IMR-90 (cell line): ENCODE measurements around the gene CLOCK. TPM values are rescaled to one million over a fixed set of nuclear protein-coding genes. Genes with fewer than 3 reads are reported as not detected.

Source experiments
- ATAC-seq: fragments of 200-7000 bp; cut with Tn5 transposase; 2 replicates; pipeline ENCODE4 v1.9.1; 2020; ENCODE audit warnings: low read depth, mild to moderate bottlenecking, moderate library complexity
- BruUV-seq: library from RNA; stranded (reverse); fragments of 400-500 nt; replicated peaks from 2 replicates; lab custom pipeline; 2021; lab: Mats Ljungman, UMichigan
- CTCF ChIA-PET: fragments of 300-600 bp; formaldehyde crosslinking; extraction: SDS; loops from one replicate; lab custom pipeline; 2021; ENCODE audit warnings: antibody characterized with exemption; lab: Yijun Ruan, JAX
- POLR2A ChIA-PET: fragments of 300-600 bp; sonication (Branson Sonifier 250); formaldehyde crosslinking; loops from one replicate; lab custom pipeline; 2022; ENCODE audit warnings: antibody characterized with exemption; ENCODE audit not compliant: unreplicated experiment; lab: Charles Lee
- DNase-seq: peaks from one replicate; pipeline ENCODE4 v3.0.0; 2013
- H2AFZ ChIP-seq: replicated peaks from 2 replicates; pipeline ENCODE3; 2013; ENCODE audit warnings: low read length, mild to moderate bottlenecking; ENCODE audit not compliant: poor library complexity
- H2AK5ac ChIP-seq: 2 replicates; pipeline ENCODE4 v1.6.1; 2013; ENCODE audit warnings: low read depth, low read length, inconsistent platforms
- H2AK9ac ChIP-seq: replicated peaks from 2 replicates; pipeline ENCODE3; 2013; ENCODE audit warnings: mild to moderate bottlenecking, low read depth, low read length, moderate library complexity; ENCODE audit not compliant: poor library complexity
- H2BK120ac ChIP-seq: 2 replicates; pipeline ENCODE4 v1.6.1; 2013; ENCODE audit warnings: low read depth, low read length, inconsistent platforms
- H2BK15ac ChIP-seq: 3 replicates; pipeline ENCODE4 v1.6.1; 2013; ENCODE audit warnings: low read depth, low read length, inconsistent platforms
- H2BK20ac ChIP-seq: 2 replicates; pipeline ENCODE4 v1.6.1; 2013; ENCODE audit warnings: low read depth, mild to moderate bottlenecking, inconsistent platforms, low read length, moderate library complexity
- H2BK5ac ChIP-seq: 2 replicates; pipeline ENCODE4 v1.6.1; 2013; ENCODE audit warnings: mild to moderate bottlenecking, low read depth, low read length, inconsistent platforms; ENCODE audit not compliant: poor library complexity, severe bottlenecking
- H3K14ac ChIP-seq: replicated peaks from 2 replicates; pipeline ENCODE4 v1.6.1; 2013; ENCODE audit warnings: low read depth, low read length, inconsistent platforms
- H3K18ac ChIP-seq: 2 replicates; pipeline ENCODE4 v1.6.1; 2013; ENCODE audit warnings: low read depth, low read length, control low read depth
- H3K23ac ChIP-seq: 2 replicates; pipeline ENCODE4 v1.6.1; 2013; ENCODE audit warnings: low read depth, low read length, inconsistent platforms
- H3K27ac ChIP-seq: 2 replicates; pipeline ENCODE4 v1.5.1; 2013; ENCODE audit warnings: mild to moderate bottlenecking, control low read depth, low read length; ENCODE audit not compliant: insufficient read depth
- H3K27me3 ChIP-seq: 2 replicates; pipeline ENCODE4 v1.6.1; 2013; ENCODE audit warnings: low read length; ENCODE audit not compliant: control insufficient read depth, insufficient read depth
- H3K36me3 ChIP-seq: 2 replicates; pipeline ENCODE4 v1.6.1; 2013; ENCODE audit warnings: low read length, mixed read lengths; ENCODE audit not compliant: control insufficient read depth, insufficient read depth
- H3K4ac ChIP-seq: 2 replicates; pipeline ENCODE4 v1.6.1; 2013; ENCODE audit warnings: low read depth, low read length, inconsistent platforms
- H3K4me1 ChIP-seq: 2 replicates; pipeline ENCODE4 v1.6.1; 2013; ENCODE audit warnings: low read length, mixed read lengths; ENCODE audit not compliant: control insufficient read depth, insufficient read depth
- H3K4me2 ChIP-seq: 2 replicates; pipeline ENCODE4 v1.6.1; 2013; ENCODE audit warnings: low read depth, mild to moderate bottlenecking, control low read depth, low read length, moderate library complexity
- H3K4me3 ChIP-seq: 2 replicates; pipeline ENCODE4 v1.5.1; 2013; ENCODE audit warnings: low read depth, mild to moderate bottlenecking, control low read depth, low read length, moderate library complexity; ENCODE audit not compliant: insufficient read depth
- H3K56ac ChIP-seq: 2 replicates; pipeline ENCODE4 v1.6.1; 2013; ENCODE audit warnings: low read length, inconsistent platforms; ENCODE audit not compliant: insufficient read depth; ENCODE audit errors: extremely low read depth
- H3K79me1 ChIP-seq, 2 experiments: 2 replicates each; pipeline ENCODE4 v1.6.1; 2013; ENCODE audit warnings: low read length in 2 of 2, inconsistent platforms in 1 of 2, low read depth in 1 of 2
- H3K9ac ChIP-seq: 2 replicates; pipeline ENCODE4 v1.6.1; 2013; ENCODE audit warnings: low read depth, low read length, control low read depth
- H3K9me1 ChIP-seq: 2 replicates; pipeline ENCODE4 v1.6.1; 2013; ENCODE audit warnings: low read length, inconsistent platforms; ENCODE audit not compliant: insufficient read depth
- H3K9me3 ChIP-seq: 2 replicates; pipeline ENCODE4 v1.6.1; 2013; ENCODE audit warnings: low read length; ENCODE audit not compliant: control insufficient read depth, insufficient read depth
- H4K20me1 ChIP-seq: 2 replicates; pipeline ENCODE4 v1.6.1; 2013; ENCODE audit warnings: low read length, inconsistent platforms; ENCODE audit not compliant: insufficient read depth
- H4K5ac ChIP-seq: 2 replicates; pipeline ENCODE4 v1.6.1; 2013; ENCODE audit warnings: mild to moderate bottlenecking, low read depth, low read length, control low read depth
- H4K8ac ChIP-seq, 2 experiments: 2 replicates each; pipeline ENCODE4 v1.6.1; 2013; ENCODE audit warnings: low read depth in 2 of 2, low read length in 2 of 2, control low read depth in 1 of 2, inconsistent platforms in 1 of 2
- H4K91ac ChIP-seq: 2 replicates; pipeline ENCODE4 v1.6.1; 2013; ENCODE audit warnings: low read depth, low read length, inconsistent platforms; ENCODE audit not compliant: insufficient read depth
- FOS ChIP-seq: fragments of 150-350 bp; IDR thresholded peaks from 2 replicates; pipeline ENCODE4 v1.6.1; 2016; ENCODE audit warnings: low read depth, low read length
- RAD21 ChIP-seq: IDR thresholded peaks from 2 replicates; pipeline ENCODE4 v1.6.1; 2012; ENCODE audit warnings: low read length, improper control_type of control experiment
- RCOR1 ChIP-seq: IDR thresholded peaks from 2 replicates; pipeline ENCODE4 v1.6.1; 2012; ENCODE audit warnings: mild to moderate bottlenecking, low read length, improper control_type of control experiment; ENCODE audit not compliant: insufficient replicate concordance
- SMC3 ChIP-seq: fragments of 150-350 bp; IDR thresholded peaks from 2 replicates; pipeline ENCODE4 v1.6.1; 2016; ENCODE audit warnings: low read depth, mild to moderate bottlenecking, antibody characterized with exemption, low read length, moderate library complexity
- dilution Hi-C: fragments of 300-500 bp; cut with HindIII; formaldehyde crosslinking; loops from one replicate; pipeline ENCODE4 v1.14.3; 2018; ENCODE audit warnings: low sequenced_read_pairs; ENCODE audit not compliant: unreplicated experiment
- in situ Hi-C: fragments of 300-500 bp; cut with MboI; formaldehyde crosslinking; loops from 3 replicates; pipeline ENCODE4 v1.14.3; 2019; ENCODE audit warnings: low sequenced_read_pairs, inconsistent platforms, mixed read lengths
- intact Hi-C: fragments of 100-400 bp; cut with micrococcal nuclease; formaldehyde crosslinking; loops from 2 replicates; pipeline ENCODE4 v1.10.0; 2022
- polyA plus RNA-seq, 3 experiments: library from polyadenylated mRNA; depleted of rRNA; stranded (reverse); fragments of >200 nt; gene quantifications; 2 replicates each; pipeline ENCODE4 v1.2.3, GENCODE V29; 2012; ENCODE audit warnings: low replicate concordance in 1 of 3
- total RNA-seq: library from RNA; depleted of rRNA; stranded (reverse); fragments of >200 nt; gene quantifications from 2 replicates; pipeline ENCODE4 v1.2.3, GENCODE V29; 2012

The CLOCK gene
- total and polyA plus RNA-seq, 2 of the 4 experiments (the other 2 are of a cell fraction) = 7.3 to 53.4 TPM

- H3K79me1 ChIP-seq = no peaks in the 10 kb centered on the region
- H3K9me3 ChIP-seq = no peaks in the 10 kb centered on the region
- no peak overlapping the region for H4K91ac ChIP-seq
- no peak overlapping the region for H2BK15ac ChIP-seq
- ChIA-PET CTCF (interaction anchor here (0.6 kb wide), 1 partner anchor 27 kb away, joined by 3 read pairs; no protein-coding TSS in a partner anchor), POLR2A (no interaction called here)
- in situ Hi-C loops (no loop called here), intact Hi-C loops (no loop called here), dilution Hi-C loops (no loop called here)
- H3K4me1 ChIP-seq = peaks cover 4% of the 10 kb centered on the region; the same call in 1 of the 2 replicates
- H4K20me1 ChIP-seq = no peaks in the 10 kb centered on the region
- H3K27me3 ChIP-seq = no peaks in the 10 kb centered on the region
- no peaks in the 10 kb centered on the region; the same call in 1 of the 2 replicates for H3K9me1 ChIP-seq
- no peak overlapping the region for H3K4me3 ChIP-seq
- H3K4me2 ChIP-seq = no peak overlapping the region
- no peaks in the 10 kb centered on the region for H3K36me3 ChIP-seq
- H3K18ac ChIP-seq = no peak overlapping the region
- no peak overlapping the region for H3K27ac ChIP-seq
- no peak overlapping the region for H4K8ac ChIP-seq
- H2BK120ac ChIP-seq = no peak overlapping the region
- H2BK5ac ChIP-seq = no peak overlapping the region
- no peak overlapping the region for H3K23ac ChIP-seq
- H4K5ac ChIP-seq = no peak overlapping the region
- peak overlapping the region; percentile 37 for H2AFZ ChIP-seq
- no TSS peak for BruUV-seq
- no peak overlapping the region for H3K14ac ChIP-seq
- no peak overlapping the region for H3K4ac ChIP-seq
- no peak overlapping the region for H2AK5ac ChIP-seq
- no peak overlapping the region for H3K9ac ChIP-seq
- no peak overlapping the region for H2BK20ac ChIP-seq
- no peak overlapping the region for H2AK9ac ChIP-seq
- ATAC-seq = peak; percentile 86
- DNase-seq = peak; percentile 50
- no peak overlapping the region for H3K56ac ChIP-seq
- TF ChIP-seq FOS (no peak), RCOR1 (no peak), SMC3 (no peak), RAD21 (no peak)
Measured at GRCh38 chr4:55386073-55386472, 160.6 kb downstream of the CLOCK start.
